Right lobe of liver (tissue), 6 donors: ENCODE data around the gene WDFY1. TPM values are rescaled to one million over a fixed set of nuclear protein-coding genes. Genes with fewer than 3 reads are reported as not detected.

ENCODE experiments used
- ATAC-seq, 4 donors: fragments of 200-7000 bp; cut with Tn5 transposase; one replicate each; pipeline ENCODE4 v1.9.1; 2020; ENCODE audit warnings: mild to moderate bottlenecking in 4 of 4, moderate library complexity in 4 of 4
- DNase-seq, 3 donors: peaks; one replicate each; pipeline ENCODE4 v3.0.0-alpha.2; 2020
- H3K27ac ChIP-seq, 3 donors: fragments of 200-600 bp; one replicate each; pipeline ENCODE4 v1.8.0; 2022
- H3K27me3 ChIP-seq, 2 donors: fragments of 200-600 bp; one replicate each; pipeline ENCODE4 v1.8.0; 2022
- H3K36me3 ChIP-seq, 4 donors: fragments of 200-600 bp; sonication (generic) in 1 of 4; one replicate each; pipeline versions ENCODE4 v1.5.1 to v1.8.0; 2017 to 2022; ENCODE audit warnings: control low read depth in 1 of 4
- H3K4me1 ChIP-seq, 4 donors: fragments of 200-600 bp; sonication (generic) in 1 of 4; one replicate each; pipeline versions ENCODE4 v1.5.1 to v1.8.0; 2017 to 2022; ENCODE audit warnings: control low read depth in 1 of 4
- H3K4me3 ChIP-seq, 3 donors: fragments of 200-600 bp; one replicate each; pipeline ENCODE4 v1.8.0; 2022
- H3K9me3 ChIP-seq, 4 donors: fragments of 200-600 bp; sonication (generic) in 1 of 4; one replicate each; pipeline versions ENCODE4 v1.5.1 to v1.8.0; 2017 to 2022; ENCODE audit warnings: control low read depth in 1 of 4
- CTCF ChIP-seq, 4 donors: fragments of 200-600 bp in 3 of 4; fragments of 450-650 bp in 1 of 4; IDR thresholded peaks; one replicate each; pipeline versions ENCODE4 v1.5.1 to v1.8.0; 2016 to 2022; ENCODE audit warnings: antibody characterized with exemption in 4 of 4, mild to moderate bottlenecking in 2 of 4
- POLR2A ChIP-seq: fragments of 450-650 bp; IDR thresholded peaks from one replicate; pipeline ENCODE4 v1.6.1; 2017; ENCODE audit warnings: antibody characterized with exemption, mild to moderate bottlenecking
- WGBS: methylation state at CpG from one replicate; pipeline ENCODE4 v1.1.6; 2018; ENCODE audit warnings: low coverage, low lambda C conversion rate; ENCODE audit not compliant: insufficient coverage; ENCODE audit errors: missing lambda C conversion rate; 5-methylcytosine and 5-hydroxymethylcytosine counted together
- intact Hi-C, 2 donors: fragments of 100-400 bp; cut with DNase I; formaldehyde crosslinking; loops; one replicate each; pipeline versions ENCODE4 v1.11.2 to v1.14.1; 2022
- total RNA-seq, 6 experiments: library from RNA; depleted of rRNA in 2 of 6; stranded (reverse); fragments of >200 nt in 2 of 6; fragmentation: NEBNext Ultra II Directional in 3 of 6; extraction: Animal tissue kit (Norgen Biotek cat#: 25700) in 3 of 6; gene quantifications; one replicate each; pipeline versions ENCODE4 v1.1.0 to v1.2.4, GENCODE V29; 2016 to 2023
- donor health status: DM: no; HTN: yes; CAD: no.
- donor health status: DM: no; HTN: no; CAD: no.
- donor health status: DM: no; HTN: no; CAD: no.
- donor health status: DM: no; HTN: yes; CAD: no.
- donor health status: DM: no; HTN: yes; CAD: no.

WDFY1 gene
- total RNA-seq, 6 experiments from 2014 or later = 19.7 to 28.0 (median 21.4) TPM

- ATAC-seq (no peak), DNase-seq (no peak)
- 61% methylated on average over 2 of the region's 2 CpGs for WGBS
- TF ChIP-seq CTCF (IDR thresholded peaks at IDR 0.05) = no peak
- no peak for TF ChIP-seq POLR2A
- Histone ChIP-seq H3K36me3 (no peaks in the 10 kb centered on the region), H3K4me1 (no peaks in the 10 kb centered on the region), H3K9me3 (no peaks in the 10 kb centered on the region), H3K27ac (no peak overlapping the region), H3K4me3 (no peak overlapping the region), H3K27me3 (no peaks in the 10 kb centered on the region)
- intact Hi-C loops = no loop called here
Measured at GRCh38 chr2:223979730-223980396, 34.7 kb upstream of the WDFY1 start.

GRCh38 chr2:223978451-223978850, 33.3 kb upstream of the WDFY1 start:
- Histone ChIP-seq H3K27ac (no peak overlapping the region), H3K27me3 (no peaks in the 10 kb centered on the region), H3K4me3 (no peak overlapping the region), H3K4me1 (no peaks in the 10 kb centered on the region), H3K9me3 (no peaks in the 10 kb centered on the region), H3K36me3 (no peaks in the 10 kb centered on the region)
- TF ChIP-seq POLR2A = no peak
- no peak for TF ChIP-seq CTCF (IDR thresholded peaks at IDR 0.05)
- no peak for DNase-seq
- no peak for ATAC-seq
- WGBS = 61% methylated on average over 4 of the region's 4 CpGs
- intact Hi-C loops = no loop called here

- no peaks in the 10 kb centered on the region for H3K27me3 ChIP-seq
- no peaks in the 10 kb centered on the region for H3K9me3 ChIP-seq
- H3K36me3 ChIP-seq = no peaks in the 10 kb centered on the region
- intact Hi-C loops = no loop called here
- H3K27ac ChIP-seq = no peak overlapping the region
- ATAC-seq (no peak), DNase-seq (no peak)
- TF ChIP-seq CTCF (IDR thresholded peaks at IDR 0.05) (no peak), POLR2A (no peak)
- WGBS = 44% methylated on average over 3 of the region's 3 CpGs
- H3K4me1 ChIP-seq = no peaks in the 10 kb centered on the region
- H3K4me3 ChIP-seq = no peak overlapping the region
Measured at GRCh38 chr2:223976635-223977226, 31.6 kb upstream of the WDFY1 start.

GRCh38 chr2:223973606-223974005, 28.5 kb upstream of the WDFY1 start:
- no peak for DNase-seq
- TF ChIP-seq POLR2A (no peak), CTCF (IDR thresholded peaks at IDR 0.05) (no peak)
- Histone ChIP-seq H3K9me3 (no peaks in the 10 kb centered on the region), H3K4me3 (no peak overlapping the region), H3K27me3 (no peaks in the 10 kb centered on the region), H3K27ac (no peak overlapping the region), H3K4me1 (no peaks in the 10 kb centered on the region), H3K36me3 (no peaks in the 10 kb centered on the region)
- no peak for ATAC-seq
- intact Hi-C loops = no loop called here
- 100% methylated on average over 3 of the region's 3 CpGs for WGBS
